Body of pancreas (tissue), 4 donors: ENCODE data around the gene GGN.

ENCODE experiments used
- CTCF ChIP-seq, 7 experiments: fragments of 450-650 bp in 4 of 7; fragments of 200-600 bp in 3 of 7; sonication (generic) in 3 of 7; IDR thresholded peaks; one replicate each; pipeline ENCODE4 v1.5.1; 2016 to 2019; ENCODE audit warnings: antibody characterized with exemption in 7 of 7
- POLR2A ChIP-seq, 3 donors: fragments of 450-650 bp; IDR thresholded peaks; one replicate each; pipeline ENCODE4 v1.6.1; 2016; ENCODE audit warnings: antibody characterized with exemption in 3 of 3, mild to moderate bottlenecking in 2 of 3

- TF ChIP-seq CTCF (IDR thresholded peaks at IDR 0.05) (no peak), POLR2A (IDR thresholded peaks at IDR 0.05) (no peak)
Measured at GRCh38 chr19:38399537-38399936, 11.7 kb upstream of the GGN start.
